IMR-90 (cell line): ENCODE data around the gene PRKN. TPM values are rescaled to one million over a fixed set of nuclear protein-coding genes. Genes with fewer than 3 reads are reported as not detected.

Experiments
- ATAC-seq: fragments of 200-7000 bp; cut with Tn5 transposase; 2 replicates; pipeline ENCODE4 v1.9.1; 2020; ENCODE audit warnings: low read depth, mild to moderate bottlenecking, moderate library complexity
- BruUV-seq: library from RNA; stranded (reverse); fragments of 400-500 nt; replicated peaks from 2 replicates; lab custom pipeline; 2021; lab: Mats Ljungman, UMichigan
- CTCF ChIA-PET: fragments of 300-600 bp; formaldehyde crosslinking; extraction: SDS; loops from one replicate; lab custom pipeline; 2021; ENCODE audit warnings: antibody characterized with exemption; lab: Yijun Ruan, JAX
- POLR2A ChIA-PET: fragments of 300-600 bp; sonication (Branson Sonifier 250); formaldehyde crosslinking; loops from one replicate; lab custom pipeline; 2022; ENCODE audit warnings: antibody characterized with exemption; ENCODE audit not compliant: unreplicated experiment; lab: Charles Lee
- DNase-seq: peaks from one replicate; pipeline ENCODE4 v3.0.0; 2013
- H2AFZ ChIP-seq: replicated peaks from 2 replicates; pipeline ENCODE3; 2013; ENCODE audit warnings: low read length, mild to moderate bottlenecking; ENCODE audit not compliant: poor library complexity
- H2AK5ac ChIP-seq: 2 replicates; pipeline ENCODE4 v1.6.1; 2013; ENCODE audit warnings: low read depth, low read length, inconsistent platforms
- H2AK9ac ChIP-seq: replicated peaks from 2 replicates; pipeline ENCODE3; 2013; ENCODE audit warnings: mild to moderate bottlenecking, low read depth, low read length, moderate library complexity; ENCODE audit not compliant: poor library complexity
- H2BK120ac ChIP-seq: 2 replicates; pipeline ENCODE4 v1.6.1; 2013; ENCODE audit warnings: low read depth, low read length, inconsistent platforms
- H2BK15ac ChIP-seq: 3 replicates; pipeline ENCODE4 v1.6.1; 2013; ENCODE audit warnings: low read depth, low read length, inconsistent platforms
- H2BK20ac ChIP-seq: 2 replicates; pipeline ENCODE4 v1.6.1; 2013; ENCODE audit warnings: low read depth, mild to moderate bottlenecking, inconsistent platforms, low read length, moderate library complexity
- H2BK5ac ChIP-seq: 2 replicates; pipeline ENCODE4 v1.6.1; 2013; ENCODE audit warnings: mild to moderate bottlenecking, low read depth, low read length, inconsistent platforms; ENCODE audit not compliant: poor library complexity, severe bottlenecking
- H3K14ac ChIP-seq: replicated peaks from 2 replicates; pipeline ENCODE4 v1.6.1; 2013; ENCODE audit warnings: low read depth, low read length, inconsistent platforms
- H3K18ac ChIP-seq: 2 replicates; pipeline ENCODE4 v1.6.1; 2013; ENCODE audit warnings: low read depth, low read length, control low read depth
- H3K23ac ChIP-seq: 2 replicates; pipeline ENCODE4 v1.6.1; 2013; ENCODE audit warnings: low read depth, low read length, inconsistent platforms
- H3K27ac ChIP-seq: 2 replicates; pipeline ENCODE4 v1.5.1; 2013; ENCODE audit warnings: mild to moderate bottlenecking, control low read depth, low read length; ENCODE audit not compliant: insufficient read depth
- H3K27me3 ChIP-seq: 2 replicates; pipeline ENCODE4 v1.6.1; 2013; ENCODE audit warnings: low read length; ENCODE audit not compliant: control insufficient read depth, insufficient read depth
- H3K36me3 ChIP-seq: 2 replicates; pipeline ENCODE4 v1.6.1; 2013; ENCODE audit warnings: low read length, mixed read lengths; ENCODE audit not compliant: control insufficient read depth, insufficient read depth
- H3K4ac ChIP-seq: 2 replicates; pipeline ENCODE4 v1.6.1; 2013; ENCODE audit warnings: low read depth, low read length, inconsistent platforms
- H3K4me1 ChIP-seq: 2 replicates; pipeline ENCODE4 v1.6.1; 2013; ENCODE audit warnings: low read length, mixed read lengths; ENCODE audit not compliant: control insufficient read depth, insufficient read depth
- H3K4me2 ChIP-seq: 2 replicates; pipeline ENCODE4 v1.6.1; 2013; ENCODE audit warnings: low read depth, mild to moderate bottlenecking, control low read depth, low read length, moderate library complexity
- H3K4me3 ChIP-seq: 2 replicates; pipeline ENCODE4 v1.5.1; 2013; ENCODE audit warnings: low read depth, mild to moderate bottlenecking, control low read depth, low read length, moderate library complexity; ENCODE audit not compliant: insufficient read depth
- H3K56ac ChIP-seq: 2 replicates; pipeline ENCODE4 v1.6.1; 2013; ENCODE audit warnings: low read length, inconsistent platforms; ENCODE audit not compliant: insufficient read depth; ENCODE audit errors: extremely low read depth
- H3K79me1 ChIP-seq, 2 experiments: 2 replicates each; pipeline ENCODE4 v1.6.1; 2013; ENCODE audit warnings: low read length in 2 of 2, inconsistent platforms in 1 of 2, low read depth in 1 of 2
- H3K9ac ChIP-seq: 2 replicates; pipeline ENCODE4 v1.6.1; 2013; ENCODE audit warnings: low read depth, low read length, control low read depth
- H3K9me1 ChIP-seq: 2 replicates; pipeline ENCODE4 v1.6.1; 2013; ENCODE audit warnings: low read length, inconsistent platforms; ENCODE audit not compliant: insufficient read depth
- H3K9me3 ChIP-seq: 2 replicates; pipeline ENCODE4 v1.6.1; 2013; ENCODE audit warnings: low read length; ENCODE audit not compliant: control insufficient read depth, insufficient read depth
- H4K20me1 ChIP-seq: 2 replicates; pipeline ENCODE4 v1.6.1; 2013; ENCODE audit warnings: low read length, inconsistent platforms; ENCODE audit not compliant: insufficient read depth
- H4K5ac ChIP-seq: 2 replicates; pipeline ENCODE4 v1.6.1; 2013; ENCODE audit warnings: mild to moderate bottlenecking, low read depth, low read length, control low read depth
- H4K8ac ChIP-seq, 2 experiments: 2 replicates each; pipeline ENCODE4 v1.6.1; 2013; ENCODE audit warnings: low read depth in 2 of 2, low read length in 2 of 2, control low read depth in 1 of 2, inconsistent platforms in 1 of 2
- H4K91ac ChIP-seq: 2 replicates; pipeline ENCODE4 v1.6.1; 2013; ENCODE audit warnings: low read depth, low read length, inconsistent platforms; ENCODE audit not compliant: insufficient read depth
- BHLHE40 ChIP-seq: fragments of 150-350 bp; IDR thresholded peaks from 2 replicates; pipeline ENCODE4 v1.6.1; 2016; ENCODE audit warnings: mild to moderate bottlenecking, low read depth, low read length
- CEBPB ChIP-seq: IDR thresholded peaks from 2 replicates; pipeline ENCODE4 v1.6.1; 2012; ENCODE audit warnings: low read depth, low read length, improper control_type of control experiment
- CHD1 ChIP-seq: IDR thresholded peaks from 2 replicates; pipeline ENCODE4 v1.6.1; 2012; ENCODE audit warnings: low read depth, low read length, improper control_type of control experiment
- CTCF ChIP-seq: conservative IDR thresholded peaks from 2 replicates; pipeline ENCODE4 v1.5.1; 2012; ENCODE audit warnings: mild to moderate bottlenecking, low read depth, low read length, improper control_type of control experiment
- ELK1 ChIP-seq: fragments of 150-350 bp; IDR thresholded peaks from 2 replicates; pipeline ENCODE4 v1.6.1; 2016; ENCODE audit warnings: low read depth, mild to moderate bottlenecking, low read length, moderate library complexity, borderline replicate concordance
- FOS ChIP-seq: fragments of 150-350 bp; IDR thresholded peaks from 2 replicates; pipeline ENCODE4 v1.6.1; 2016; ENCODE audit warnings: low read depth, low read length
- MAFK ChIP-seq: IDR thresholded peaks from 2 replicates; pipeline ENCODE4 v1.6.1; 2012; ENCODE audit warnings: low read depth, low read length, improper control_type of control experiment
- MAZ ChIP-seq: IDR thresholded peaks from 2 replicates; pipeline ENCODE4 v1.6.1; 2012; ENCODE audit warnings: low read depth, mild to moderate bottlenecking, low read length, improper control_type of control experiment, moderate library complexity, borderline replicate concordance
- MXI1 ChIP-seq: IDR thresholded peaks from 2 replicates; pipeline ENCODE4 v1.6.1; 2012; ENCODE audit warnings: low read depth, mild to moderate bottlenecking, low read length, moderate library complexity, borderline replicate concordance
- NFE2L2 ChIP-seq: fragments of 150-350 bp; IDR thresholded peaks from 2 replicates; pipeline ENCODE4 v1.6.1; 2016; ENCODE audit warnings: low read depth, mild to moderate bottlenecking, low read length
- RAD21 ChIP-seq: IDR thresholded peaks from 2 replicates; pipeline ENCODE4 v1.6.1; 2012; ENCODE audit warnings: low read length, improper control_type of control experiment
- RCOR1 ChIP-seq: IDR thresholded peaks from 2 replicates; pipeline ENCODE4 v1.6.1; 2012; ENCODE audit warnings: mild to moderate bottlenecking, low read length, improper control_type of control experiment; ENCODE audit not compliant: insufficient replicate concordance
- RFX5 ChIP-seq: IDR thresholded peaks from 2 replicates; pipeline ENCODE4 v1.8.0; 2012; ENCODE audit warnings: low read depth, mild to moderate bottlenecking, low read length, moderate library complexity
- SMC3 ChIP-seq: fragments of 150-350 bp; IDR thresholded peaks from 2 replicates; pipeline ENCODE4 v1.6.1; 2016; ENCODE audit warnings: low read depth, mild to moderate bottlenecking, antibody characterized with exemption, low read length, moderate library complexity
- USF2 ChIP-seq: fragments of 150-350 bp; IDR thresholded peaks from 2 replicates; pipeline ENCODE4 v1.6.1; 2017; ENCODE audit warnings: mild to moderate bottlenecking, antibody characterized with exemption, low read length, low read depth
- WGBS, 2 experiments: methylation state at CpG; one replicate each; pipeline versions ENCODE4 v1.1.5 to v1.1.7; 2013; ENCODE audit warnings: missing lambda C conversion rate in 2 of 2; ENCODE audit not compliant: insufficient read length in 1 of 2; ENCODE audit errors: extremely low coverage in 2 of 2; 5-methylcytosine and 5-hydroxymethylcytosine counted together
- dilution Hi-C: fragments of 300-500 bp; cut with HindIII; formaldehyde crosslinking; loops from one replicate; pipeline ENCODE4 v1.14.3; 2018; ENCODE audit warnings: low sequenced_read_pairs; ENCODE audit not compliant: unreplicated experiment
- in situ Hi-C: fragments of 300-500 bp; cut with MboI; formaldehyde crosslinking; loops from 3 replicates; pipeline ENCODE4 v1.14.3; 2019; ENCODE audit warnings: low sequenced_read_pairs, inconsistent platforms, mixed read lengths
- intact Hi-C: fragments of 100-400 bp; cut with micrococcal nuclease; formaldehyde crosslinking; loops from 2 replicates; pipeline ENCODE4 v1.10.0; 2022
- polyA plus RNA-seq, 3 experiments: library from polyadenylated mRNA; depleted of rRNA; stranded (reverse); fragments of >200 nt; gene quantifications; 2 replicates each; pipeline ENCODE4 v1.2.3, GENCODE V29; 2012; ENCODE audit warnings: low replicate concordance in 1 of 3
- total RNA-seq: library from RNA; depleted of rRNA; stranded (reverse); fragments of >200 nt; gene quantifications from 2 replicates; pipeline ENCODE4 v1.2.3, GENCODE V29; 2012

Gene PRKN
- total and polyA plus RNA-seq, 2 of the 4 experiments (the other 2 are of a cell fraction) = 0.15 to 0.18 TPM

- 27% methylated on average over 1 of the region's 4 CpGs; no CpG with 5 or more reads in 1 of the 2 experiments for WGBS, 2 experiments
- H4K8ac ChIP-seq = no peak overlapping the region
- no peak overlapping the region for H3K4me3 ChIP-seq
- H3K79me1 ChIP-seq = no peaks in the 10 kb centered on the region
- ATAC-seq (no peak), DNase-seq (no peak)
- H3K18ac ChIP-seq = no peak overlapping the region
- no peak overlapping the region for H2AK9ac ChIP-seq
- no peak overlapping the region for H2BK15ac ChIP-seq
- H3K4me1 ChIP-seq = no peaks in the 10 kb centered on the region
- no peak overlapping the region for H3K14ac ChIP-seq
- H4K5ac ChIP-seq = no peak overlapping the region
- no peaks in the 10 kb centered on the region for H3K27me3 ChIP-seq
- H3K27ac ChIP-seq = no peak overlapping the region
- H2AK5ac ChIP-seq = no peak overlapping the region
- no peaks in the 10 kb centered on the region for H3K9me1 ChIP-seq
- ChIA-PET CTCF (no interaction called here), POLR2A (no interaction called here)
- intact Hi-C loops (no loop called here), dilution Hi-C loops (no loop called here), in situ Hi-C loops (no loop called here)
- no peak overlapping the region for H4K91ac ChIP-seq
- no peak overlapping the region for H3K4me2 ChIP-seq
- H3K56ac ChIP-seq = no peak overlapping the region
- H3K23ac ChIP-seq = no peak overlapping the region
- no TSS peak for BruUV-seq
- peaks cover 13% of the 10 kb centered on the region for H3K9me3 ChIP-seq
- H2BK120ac ChIP-seq = no peak overlapping the region
- H3K36me3 ChIP-seq = no peaks in the 10 kb centered on the region
- no peak for TF ChIP-seq BHLHE40
- TF ChIP-seq NFE2L2 = no peak
- TF ChIP-seq RCOR1 = no peak
- TF ChIP-seq CEBPB = no peak
- TF ChIP-seq CTCF = no peak
- no peak for TF ChIP-seq MAFK
- no peak for TF ChIP-seq USF2
- TF ChIP-seq FOS = no peak
- no peak for TF ChIP-seq CHD1
- TF ChIP-seq RFX5 = no peak
- TF ChIP-seq SMC3 = no peak
- TF ChIP-seq ELK1 = no peak
- TF ChIP-seq MXI1 = no peak
- TF ChIP-seq MAZ = no peak
- TF ChIP-seq RAD21 = no peak
- H3K9ac ChIP-seq = no peak overlapping the region
- H3K4ac ChIP-seq = no peak overlapping the region
- H2BK20ac ChIP-seq = no peak overlapping the region
- H2BK5ac ChIP-seq = no peak overlapping the region
- no peak overlapping the region for H2AFZ ChIP-seq
- no peaks in the 10 kb centered on the region for H4K20me1 ChIP-seq
Measured at GRCh38 chr6:162512744-162513143, 214.8 kb downstream of the PRKN start.
